Activated CD4-positive, alpha-beta memory T cell treated with anti-CD3 and anti-CD28 coated beads for 36 hours (primary cell): ENCODE data around the gene NABP2. TPM values are rescaled to one million over a fixed set of nuclear protein-coding genes. Genes with fewer than 3 reads are reported as not detected.
"Not testable (repeated sequence)": the region's sequence is repeated elsewhere in the genome, so short reads cannot be mapped to it uniquely, and the experiment has no call there.

Source experiments
- CTCF ChIA-PET: fragments of 350-600 bp; sonication (Branson Sonifier 250); formaldehyde crosslinking; loops from one replicate; lab custom pipeline; 2021; ENCODE audit warnings: antibody characterized with exemption, inconsistent platforms; lab: Charles Lee
- POLR2A ChIA-PET: fragments of 350-600 bp; sonication (Branson Sonifier 250); formaldehyde crosslinking; loops from one replicate; lab custom pipeline; 2021; ENCODE audit warnings: antibody characterized with exemption; lab: Charles Lee
- DNase-seq: peaks from one replicate; pipeline ENCODE4 v3.0.0-alpha.2; 2020
- H3K27ac Mint-ChIP-seq: one replicate; pipeline ENCODE4 v1.8.0; 2021; ENCODE audit warnings: mixed read lengths
- H3K27me3 Mint-ChIP-seq: one replicate; pipeline ENCODE4 v1.8.0; 2021; ENCODE audit warnings: mixed read lengths
- H3K36me3 Mint-ChIP-seq: one replicate; pipeline ENCODE4 v1.8.0; 2021; ENCODE audit warnings: mixed read lengths
- H3K4me1 Mint-ChIP-seq: one replicate; pipeline ENCODE4 v1.8.0; 2021; ENCODE audit warnings: low read depth, mixed read lengths
- H3K4me3 Mint-ChIP-seq: one replicate; pipeline ENCODE4 v1.8.0; 2021; ENCODE audit warnings: mild to moderate bottlenecking, mixed read lengths
- H3K9me3 Mint-ChIP-seq: one replicate; pipeline ENCODE4 v1.8.0; 2021; ENCODE audit warnings: mixed read lengths
- intact Hi-C: fragments of 100-400 bp; cut with micrococcal nuclease; formaldehyde crosslinking; loops from one replicate; pipeline ENCODE4 v1.15.1; 2023
- total RNA-seq, 2 experiments: library from RNA; stranded (reverse); gene quantifications; one replicate each; pipeline ENCODE4 v1.2.3, GENCODE V29; 2021

The NABP2 gene
- total RNA-seq, 2 experiments from 2014 or later: 62.0 to 62.2 TPM

- CTCF ChIA-PET: interaction anchor here (0.6 to 6.3 kb wide), 8 partner anchors 29 to 311 kb away, joined by 3 to 168 read pairs (median 4); partner anchors contain the start of genes ESYT1, RNF41, RPL41 and ZC3H10
- Mint-ChIP-seq H3K27ac (peak overlapping the region; percentile 58), H3K4me1 (peaks cover 17% of the 10 kb centered on the region), H3K36me3 (peaks cover 5% of the 10 kb centered on the region), H3K27me3 (no peaks in the 10 kb centered on the region), H3K4me3 (no peak overlapping the region), H3K9me3 (no peaks in the 10 kb centered on the region)
- intact Hi-C loops: loop anchor here (1.0 to 2.0 kb wide), 6 partner anchors 31 to 275 kb away; partner anchors contain the start of genes ANKRD52, COQ10A, CS and NABP2
- POLR2A ChIA-PET: no interaction called here
- peak; percentile 81 for DNase-seq
These were observed 31.0 kb upstream of the NABP2 start for GRCh38 chr12:56193025-56193578.

- H3K9me3 Mint-ChIP-seq, H3K27ac Mint-ChIP-seq, DNase-seq, H3K4me3 Mint-ChIP-seq, H3K36me3 Mint-ChIP-seq, H3K4me1 Mint-ChIP-seq, H3K27me3 Mint-ChIP-seq, intact Hi-C loops: not testable (repeated sequence)
- ChIA-PET CTCF (interaction anchor here (0.7 to 4.2 kb wide), 5 partner anchors 9 to 79 kb away, joined by 3 to 21 read pairs (median 9); partner anchors contain the start of genes ANKRD52, RNF41 and ZC3H10), POLR2A (interaction anchor here (0.7 to 1.0 kb wide), 2 partner anchors 25 to 78 kb away, joined by 3 read pairs; no protein-coding TSS in a partner anchor)
These were observed 27.2 kb upstream of the NABP2 start for GRCh38 chr12:56196818-56197550.

GRCh38 chr12:56197921-56198635 lies 26.1 kb upstream of the NABP2 start:
- intact Hi-C loops: no loop called here
- H3K27me3 Mint-ChIP-seq: no peaks in the 10 kb centered on the region
- POLR2A ChIA-PET: no interaction called here

GRCh38 chr12:56198836-56199235 lies 25.3 kb upstream of the NABP2 start:
- intact Hi-C loops: no loop called here
- no peaks in the 10 kb centered on the region for H3K27me3 Mint-ChIP-seq

More at GRCh38 chr12:56197921-56198635, 26.1 kb upstream of the NABP2 start:
- Mint-ChIP-seq H3K4me3 (no peak overlapping the region), H3K27ac (no peak overlapping the region), H3K9me3 (no peaks in the 10 kb centered on the region), H3K36me3 (no peaks in the 10 kb centered on the region), H3K4me1 (peaks cover 5% of the 10 kb centered on the region)
- no peak for DNase-seq
- CTCF ChIA-PET: interaction anchor here (1.4 to 4.2 kb wide), 5 partner anchors 8 to 72 kb away, joined by 4 to 21 read pairs (median 9); partner anchors contain the start of genes ANKRD52 and RNF41

GRCh38 chr12:56202366-56202765 lies 21.8 kb upstream of the NABP2 start:
- Mint-ChIP-seq H3K4me1 (no peaks in the 10 kb centered on the region), H3K27ac (no peak overlapping the region), H3K4me3 (no peak overlapping the region), H3K9me3 (no peaks in the 10 kb centered on the region), H3K27me3 (no peaks in the 10 kb centered on the region), H3K36me3 (peaks cover 12% of the 10 kb centered on the region)
- intact Hi-C loops: no loop called here
- no peak for DNase-seq
- POLR2A ChIA-PET: interaction anchor here (2.3 kb wide), 1 partner anchor 19 kb away, joined by 7 read pairs; the partner anchor contains the start of gene RNF41
- CTCF ChIA-PET: interaction anchor here (1.5 to 1.7 kb wide), 3 partner anchors 10 to 56 kb away, joined by 5 to 7 read pairs (median 5); partner anchors contain the start of genes ANKRD52 and SMARCC2

More at GRCh38 chr12:56198836-56199235, 25.3 kb upstream of the NABP2 start:
- Mint-ChIP-seq H3K4me3 (no peak overlapping the region), H3K9me3 (no peaks in the 10 kb centered on the region), H3K36me3 (no peaks in the 10 kb centered on the region), H3K27ac (no peak overlapping the region), H3K4me1 (no peaks in the 10 kb centered on the region)
- ChIA-PET CTCF (interaction anchor here (2.0 kb wide), 1 partner anchor 59 kb away, joined by 6 read pairs; the partner anchor contains the start of gene ANKRD52), POLR2A (no interaction called here)
- no peak for DNase-seq

- POLR2A ChIA-PET: interaction anchor here (0.7 to 2.3 kb wide), 2 partner anchors 13 to 19 kb away, joined by 5 to 7 read pairs; partner anchors contain the start of genes RNF41 and SMARCC2
- CTCF ChIA-PET: interaction anchor here (1.5 to 1.7 kb wide), 3 partner anchors 9 to 55 kb away, joined by 5 to 7 read pairs (median 5); partner anchors contain the start of genes ANKRD52 and SMARCC2
- Mint-ChIP-seq H3K4me1 (no peaks in the 10 kb centered on the region), H3K27ac (no peak overlapping the region), H3K4me3 (no peak overlapping the region), H3K9me3 (no peaks in the 10 kb centered on the region), H3K36me3 (peaks cover 15% of the 10 kb centered on the region), H3K27me3 (no peaks in the 10 kb centered on the region)
- DNase-seq: no peak
- intact Hi-C loops: no loop called here
These were observed 21.3 kb upstream of the NABP2 start for GRCh38 chr12:56202838-56203237.

- Mint-ChIP-seq H3K9me3 (no peaks in the 10 kb centered on the region), H3K36me3 (peaks cover 21% of the 10 kb centered on the region), H3K4me3 (no peak overlapping the region), H3K4me1 (no peaks in the 10 kb centered on the region), H3K27me3 (no peaks in the 10 kb centered on the region), H3K27ac (no peak overlapping the region)
- ChIA-PET CTCF (interaction anchor here (0.8 to 3.5 kb wide), 6 partner anchors 10 to 260 kb away, joined by 3 to 31 read pairs (median 4); partner anchors contain the start of genes ANKRD52, COQ10A, RNF41 and SMARCC2), POLR2A (interaction anchor here (2.3 kb wide), 1 partner anchor 18 kb away, joined by 7 read pairs; the partner anchor contains the start of gene RNF41)
- no peak for DNase-seq
- intact Hi-C loops: no loop called here
These were observed 19.9 kb upstream of the NABP2 start for GRCh38 chr12:56204275-56204674.

- Mint-ChIP-seq H3K27ac (no peak overlapping the region), H3K36me3 (peaks cover 29% of the 10 kb centered on the region), H3K4me3 (no peak overlapping the region), H3K9me3 (no peaks in the 10 kb centered on the region), H3K27me3 (no peaks in the 10 kb centered on the region), H3K4me1 (no peaks in the 10 kb centered on the region)
- intact Hi-C loops: no loop called here
- POLR2A ChIA-PET: no interaction called here
- DNase-seq: no peak
- CTCF ChIA-PET: interaction anchor here (0.8 to 3.5 kb wide), 11 partner anchors 9 to 259 kb away, joined by 3 to 33 read pairs (median 6); partner anchors contain the start of genes ANKRD52, CNPY2, RNF41 and SMARCC2
These were observed 18.7 kb upstream of the NABP2 start for GRCh38 chr12:56205445-56205844.

- DNase-seq: peak; percentile 59
- Mint-ChIP-seq H3K4me1 (no peaks in the 10 kb centered on the region), H3K27ac (no peak overlapping the region), H3K27me3 (no peaks in the 10 kb centered on the region), H3K4me3 (no peak overlapping the region), H3K36me3 (peaks cover 33% of the 10 kb centered on the region), H3K9me3 (no peaks in the 10 kb centered on the region)
- ChIA-PET CTCF (interaction anchor here (0.6 to 3.5 kb wide), 19 partner anchors 10 to 585 kb away, joined by 3 to 33 read pairs (median 4); partner anchors contain the start of genes ANKRD52, CNPY2, COQ10A and MYL6), POLR2A (no interaction called here)
- intact Hi-C loops: loop anchor here (2.0 kb wide), 1 partner anchor 16 kb away; no protein-coding TSS in a partner anchor
These were observed 17.5 kb upstream of the NABP2 start for GRCh38 chr12:56206452-56207166.

GRCh38 chr12:56208006-56208405 lies 16.1 kb upstream of the NABP2 start:
- intact Hi-C loops: no loop called here
- Mint-ChIP-seq H3K27me3 (no peaks in the 10 kb centered on the region), H3K4me1 (peaks cover 8% of the 10 kb centered on the region), H3K9me3 (no peaks in the 10 kb centered on the region), H3K36me3 (peaks cover 39% of the 10 kb centered on the region), H3K4me3 (no peak overlapping the region), H3K27ac (no peak overlapping the region)
- POLR2A ChIA-PET: no interaction called here
- DNase-seq: no peak
- CTCF ChIA-PET: interaction anchor here (0.8 to 3.2 kb wide), 6 partner anchors 9 to 241 kb away, joined by 3 to 33 read pairs (median 4); partner anchors contain the start of genes RNF41, SMARCC2, TIMELESS and ZC3H10
